ENCODE measurements around the gene SLC35G2.

SLC35G2 gene

GRCh38 chr3:136831461-136831860 is 12.5 kb downstream of the SLC35G2 start:
- Histone ChIP-seq H3K4me1 (peaks cover 20% of the 10 kb centered on the region), H2AFZ (no peak overlapping the region), H3K27ac (no peak overlapping the region), H3K27me3 (ENCODE audit: control insufficient read depth, insufficient read depth, low read length) (no peaks in the 10 kb centered on the region), H3K36me3 (ENCODE audit: control insufficient read depth, insufficient read depth, low read length) (no peaks in the 10 kb centered on the region), H3K4me2 (ENCODE audit: low read length) (no peak overlapping the region), H3K4me3 (ENCODE audit: low read depth, low read length) (no peak overlapping the region), H3K9ac (no peak overlapping the region), H3K9me3 (ENCODE audit: control insufficient read depth, low read length) (peaks cover 3% of the 10 kb centered on the region), H3K79me2 (peaks cover 54% of the 10 kb centered on the region)
- no peak for TF ChIP-seq CTCF (IDR thresholded peaks at IDR 0.05)

GRCh38 chr3:136835089-136835812 is 16.3 kb downstream of the SLC35G2 start:
- TF ChIP-seq CTCF (IDR thresholded peaks at IDR 0.05): no peak
- H3K9me3 ChIP-seq (ENCODE audit: control insufficient read depth, low read length): no peaks in the 10 kb centered on the region
- H3K27ac ChIP-seq: no peak overlapping the region
- no peak overlapping the region for H3K4me2 ChIP-seq (ENCODE audit: low read length)
- no peak overlapping the region for H2AFZ ChIP-seq
- no peaks in the 10 kb centered on the region for H3K27me3 ChIP-seq (ENCODE audit: control insufficient read depth, insufficient read depth, low read length)
- no peak overlapping the region for H3K9ac ChIP-seq
- peaks cover 22% of the 10 kb centered on the region for H3K4me1 ChIP-seq
- no peak overlapping the region for H3K4me3 ChIP-seq (ENCODE audit: low read depth, low read length)
- no peaks in the 10 kb centered on the region for H3K36me3 ChIP-seq (ENCODE audit: control insufficient read depth, insufficient read depth, low read length)
- H3K79me2 ChIP-seq: peaks cover 32% of the 10 kb centered on the region

- Histone ChIP-seq H3K4me1 (peaks cover 20% of the 10 kb centered on the region), H3K27ac (no peak overlapping the region), H3K27me3 (ENCODE audit: control insufficient read depth, insufficient read depth, low read length) (no peaks in the 10 kb centered on the region), H3K9ac (no peak overlapping the region), H3K79me2 (peaks cover 25% of the 10 kb centered on the region), H3K36me3 (ENCODE audit: control insufficient read depth, insufficient read depth, low read length) (no peaks in the 10 kb centered on the region), H2AFZ (no peak overlapping the region), H3K4me2 (ENCODE audit: low read length) (no peak overlapping the region), H3K4me3 (ENCODE audit: low read depth, low read length) (no peak overlapping the region), H3K9me3 (ENCODE audit: control insufficient read depth, low read length) (no peaks in the 10 kb centered on the region)
- TF ChIP-seq CTCF (IDR thresholded peaks at IDR 0.05): no peak
These were observed 17.0 kb downstream of the SLC35G2 start for GRCh38 chr3:136835813-136836510.

GRCh38 chr3:136836511-136837156 is 17.7 kb downstream of the SLC35G2 start:
- Histone ChIP-seq H3K9ac (no peak overlapping the region), H3K79me2 (peaks cover 18% of the 10 kb centered on the region), H3K36me3 (ENCODE audit: control insufficient read depth, insufficient read depth, low read length) (no peaks in the 10 kb centered on the region), H3K4me2 (ENCODE audit: low read length) (no peak overlapping the region), H3K27me3 (ENCODE audit: control insufficient read depth, insufficient read depth, low read length) (no peaks in the 10 kb centered on the region), H3K4me1 (peaks cover 14% of the 10 kb centered on the region), H3K4me3 (ENCODE audit: low read depth, low read length) (no peak overlapping the region), H3K27ac (no peak overlapping the region), H3K9me3 (ENCODE audit: control insufficient read depth, low read length) (no peaks in the 10 kb centered on the region), H2AFZ (no peak overlapping the region)
- TF ChIP-seq CTCF (IDR thresholded peaks at IDR 0.05): no peak
